Mucosa of descending colon (tissue), 3 donors: ENCODE results near the gene IL16. TPM values are rescaled to one million over a fixed set of nuclear protein-coding genes. Genes with fewer than 3 reads are reported as not detected.

Experiments
- total RNA-seq, 3 donors: library from RNA; stranded (reverse); fragmentation: NEBNext Ultra II Directional in 2 of 3; extraction: Animal tissue kit (Norgen Biotek cat#: 25700) in 2 of 3; gene quantifications; one replicate each; pipeline versions ENCODE4 v1.2.1 to v1.2.4, GENCODE V29; 2021 to 2023
- donor health status: DM: no; HTN: no; CAD: no; lungs with moderate emphysema.
- donor health status: DM: no; HTN: no; CAD: no.
- donor health status: DM: no; HTN: yes; CAD: no.

IL16 gene
- total RNA-seq, 3 donors from 2014 or later, result 6.2 to 9.5 (median 8.4) TPM

Other genes with a start within 250 kb of the IL16 start
- 10 to 100 TPM; 18.5 to 24.5 (median 21.3) TPM for gene MESD, start 207.1 kb upstream of the IL16 start, total RNA-seq
- gene TLNRD1, start 196.0 kb upstream of the IL16 start, total RNA-seq, result 10 to 100 TPM; 18.5 to 20.7 (median 18.6) TPM
- under 1 TPM in 1 of 3 donors, not detected in 2; 0.54 TPM for gene CFAP161, start 62.6 kb upstream of the IL16 start, total RNA-seq
- 10 to 100 TPM; 16.6 to 38.9 (median 33.4) TPM for gene STARD5, start 127.3 kb downstream of the IL16 start, total RNA-seq
- gene TMC3, start 177.3 kb downstream of the IL16 start, total RNA-seq, result under 1 TPM in 1 of 3 donors, not detected in 2; 0.95 TPM